HEK293T (cell line): ENCODE results near the gene KLK1.

Experiments used
- CTCF ChIA-PET: fragments of 350-600 bp; formaldehyde crosslinking; extraction: SDS; loops from one replicate; lab custom pipeline; 2021; ENCODE audit warnings: antibody characterized with exemption, inconsistent platforms; lab: Yijun Ruan, JAX
- POLR2A ChIA-PET: fragments of 350-600 bp; formaldehyde crosslinking; extraction: SDS; loops from one replicate; lab custom pipeline; 2020; ENCODE audit warnings: antibody characterized with exemption, inconsistent platforms; lab: Yijun Ruan, JAX
- DNase-seq: peaks from one replicate; pipeline ENCODE4 v3.0.0; 2012; ENCODE audit warnings: mixed read lengths; ENCODE audit errors: extremely low spot score
- ARNT ChIP-seq: fragments of 450-650 bp; IDR thresholded peaks from 2 replicates; pipeline ENCODE4 v1.6.1; 2017; ENCODE audit warnings: mild to moderate bottlenecking
- BHLHE40 ChIP-seq: fragments of 450-650 bp; IDR thresholded peaks from 2 replicates; pipeline ENCODE4 v1.6.1; 2016; ENCODE audit warnings: mild to moderate bottlenecking, moderate library complexity, borderline replicate concordance
- CTBP1 ChIP-seq: fragments of 450-650 bp; IDR thresholded peaks from 2 replicates; pipeline ENCODE4 v1.6.1; 2016; ENCODE audit warnings: borderline replicate concordance
- ELF4 ChIP-seq: fragments of 450-650 bp; IDR thresholded peaks from 2 replicates; pipeline ENCODE4 v1.6.1; 2017; ENCODE audit warnings: antibody characterized with exemption
- FOXA1 ChIP-seq: fragments of 450-650 bp; IDR thresholded peaks from 2 replicates; pipeline ENCODE4 v1.6.1; 2016; ENCODE audit warnings: mild to moderate bottlenecking
- FOXK2 ChIP-seq: fragments of 450-650 bp; IDR thresholded peaks from 2 replicates; pipeline ENCODE4 v1.6.1; 2016; ENCODE audit warnings: mild to moderate bottlenecking
- FOXM1 ChIP-seq: fragments of 450-650 bp; IDR thresholded peaks from 2 replicates; pipeline ENCODE4 v1.6.1; 2017; ENCODE audit warnings: mild to moderate bottlenecking, borderline replicate concordance
- HDGF ChIP-seq: fragments of 450-650 bp; IDR thresholded peaks from 2 replicates; pipeline ENCODE4 v1.6.1; 2017; ENCODE audit warnings: antibody characterized with exemption, borderline replicate concordance
- L3MBTL2 ChIP-seq: fragments of 450-650 bp; conservative IDR thresholded peaks from 2 replicates; pipeline ENCODE4 v1.6.1; 2016; ENCODE audit warnings: mild to moderate bottlenecking
- LEF1 ChIP-seq: fragments of 450-650 bp; IDR thresholded peaks from 2 replicates; pipeline ENCODE4 v1.6.1; 2017; ENCODE audit warnings: mild to moderate bottlenecking, borderline replicate concordance
- NFRKB ChIP-seq: fragments of 450-650 bp; IDR thresholded peaks from 2 replicates; pipeline ENCODE4 v1.6.1; 2016; ENCODE audit warnings: mild to moderate bottlenecking, moderate library complexity
- PKNOX1 ChIP-seq: fragments of 450-650 bp; IDR thresholded peaks from 2 replicates; pipeline ENCODE4 v1.6.1; 2016
- SP1 ChIP-seq: fragments of 450-650 bp; IDR thresholded peaks from 2 replicates; pipeline ENCODE4 v1.6.1; 2017
- SUZ12 ChIP-seq: fragments of 450-650 bp; IDR thresholded peaks from 2 replicates; pipeline ENCODE4 v1.6.1; 2016; ENCODE audit warnings: mild to moderate bottlenecking
- TARDBP ChIP-seq: fragments of 450-650 bp; IDR thresholded peaks from 2 replicates; pipeline ENCODE4 v1.6.1; 2016
- ZNF384 ChIP-seq: fragments of 450-650 bp; IDR thresholded peaks from 2 replicates; pipeline ENCODE4 v1.6.1; 2016

Gene KLK1

GRCh38 chr19:50827476-50827875 lies 3.9 kb upstream of the KLK1 start:
- CTCF ChIA-PET: no interaction called here
- DNase-seq: no peak
- TF ChIP-seq FOXK2 (no peak), PKNOX1 (no peak)
- POLR2A ChIA-PET: interaction anchor here (1.1 kb wide), 1 partner anchor 23 kb away, joined by 6 read pairs; no protein-coding TSS in a partner anchor

GRCh38 chr19:50826492-50827240 lies 3.1 kb upstream of the KLK1 start:
- DNase-seq: no peak
- ChIA-PET POLR2A (interaction anchor here (1.1 kb wide), 1 partner anchor 22 kb away, joined by 6 read pairs; no protein-coding TSS in a partner anchor), CTCF (no interaction called here)
- TF ChIP-seq FOXK2 (no peak), ARNT (no peak), CTBP1 (no peak), FOXA1 (no peak), TARDBP (no peak), ELF4 (no peak), NFRKB (no peak), BHLHE40 (no peak), ZNF384 (no peak), HDGF (no peak), LEF1 (no peak), SUZ12 (no peak), SP1 (no peak), PKNOX1 (no peak), L3MBTL2 (no peak), FOXM1 (no peak)

GRCh38 chr19:50822661-50823208 lies 852 bp downstream of the KLK1 start:
- ChIA-PET CTCF (no interaction called here), POLR2A (no interaction called here)
- no peak for DNase-seq
- no peak for TF ChIP-seq PKNOX1
- no peak for TF ChIP-seq ELF4
- TF ChIP-seq FOXA1: no peak
- no peak for TF ChIP-seq LEF1
- no peak for TF ChIP-seq HDGF
- no peak for TF ChIP-seq SP1
- TF ChIP-seq FOXK2: no peak
- TF ChIP-seq BHLHE40: no peak
- no peak for TF ChIP-seq NFRKB
- TF ChIP-seq FOXM1: no peak
- TF ChIP-seq L3MBTL2: no peak
- TF ChIP-seq TARDBP: no peak
- no peak for TF ChIP-seq ARNT
- TF ChIP-seq CTBP1: no peak
- TF ChIP-seq SUZ12: no peak

- ChIA-PET POLR2A (interaction anchor here (2.6 kb wide), 1 partner anchor 17 kb away, joined by 16 read pairs; no protein-coding TSS in a partner anchor), CTCF (interaction anchor here (0.6 kb wide), 1 partner anchor 26 kb away, joined by 3 read pairs; no protein-coding TSS in a partner anchor)
- TF ChIP-seq CTBP1 (no peak), PKNOX1 (no peak), BHLHE40 (no peak), SUZ12 (no peak), ZNF384 (no peak), NFRKB (no peak), ARNT (no peak), FOXM1 (no peak), TARDBP (no peak), LEF1 (no peak), L3MBTL2 (no peak), FOXK2 (no peak)
- no peak for DNase-seq
Measured at GRCh38 chr19:50821622-50822021, 2.0 kb downstream of the KLK1 start.

- no peak for TF ChIP-seq TARDBP
- TF ChIP-seq BHLHE40: no peak
- TF ChIP-seq FOXK2: no peak
- ChIA-PET CTCF (interaction anchor here (0.6 kb wide), 1 partner anchor 26 kb away, joined by 3 read pairs; no protein-coding TSS in a partner anchor), POLR2A (interaction anchor here (2.6 kb wide), 1 partner anchor 17 kb away, joined by 16 read pairs; no protein-coding TSS in a partner anchor)
- DNase-seq: no peak
Measured at GRCh38 chr19:50821248-50821612, 2.4 kb downstream of the KLK1 start.
